H1 (cell line): ENCODE data around the gene DSCAM. TPM values are rescaled to one million over a fixed set of nuclear protein-coding genes. Genes with fewer than 3 reads are reported as not detected.

ENCODE experiments used
- CTCF ChIA-PET: fragments of 300-600 bp; sonication (Branson Sonifier 250); formaldehyde crosslinking; loops from one replicate; lab custom pipeline; 2021; ENCODE audit not compliant: partially characterized antibody; lab: Charles Lee
- POLR2A ChIA-PET: fragments of 300-600 bp; sonication (Branson Sonifier 250); formaldehyde crosslinking; loops from one replicate; lab custom pipeline; 2021; ENCODE audit warnings: inconsistent platforms; ENCODE audit not compliant: partially characterized antibody; lab: Charles Lee
- DNase-seq, 2 experiments: peaks; one replicate each; pipeline versions ENCODE4 v3.0.0 to v3.0.0-alpha.2; 2010 to 2022; ENCODE audit warnings: low spot score in 2 of 2, low read depth in 1 of 2, mixed read lengths in 1 of 2
- FAIRE-seq: peaks from 2 replicates; lab custom pipeline; 2011; peaks lifted over from hg19 to GRCh38; lab: Jason Lieb, UNC
- H2AFZ ChIP-seq: 2 replicates; pipeline ENCODE4 v1.8.1; 2012; ENCODE audit warnings: low read length, inconsistent platforms
- H2AK5ac ChIP-seq: 2 replicates; pipeline ENCODE4 v1.6.1; 2013; ENCODE audit warnings: low read depth, low read length
- H2BK120ac ChIP-seq: replicated peaks from 2 replicates; pipeline ENCODE3; 2013; ENCODE audit warnings: low read depth, low read length, inconsistent platforms
- H2BK12ac ChIP-seq: 2 replicates; pipeline ENCODE4 v1.6.1; 2013; ENCODE audit warnings: low read depth, low read length
- H2BK15ac ChIP-seq: 2 replicates; pipeline ENCODE4 v1.6.1; 2013; ENCODE audit warnings: low read length
- H2BK20ac ChIP-seq: 2 replicates; pipeline ENCODE4 v1.6.1; 2013; ENCODE audit warnings: low read length
- H2BK5ac ChIP-seq: 2 replicates; pipeline ENCODE4 v1.6.1; 2013; ENCODE audit warnings: low read depth, low read length
- H3K14ac ChIP-seq: 2 replicates; pipeline ENCODE4 v1.6.1; 2013; ENCODE audit warnings: inconsistent platforms; ENCODE audit not compliant: insufficient read length
- H3K18ac ChIP-seq: 2 replicates; pipeline ENCODE4 v1.6.1; 2013; ENCODE audit warnings: low read length; ENCODE audit errors: extremely low read depth
- H3K23ac ChIP-seq: 2 replicates; pipeline ENCODE4 v1.6.1; 2013; ENCODE audit warnings: inconsistent platforms; ENCODE audit not compliant: insufficient read length
- H3K23me2 ChIP-seq: 2 replicates; pipeline ENCODE4 v1.6.1; 2013; ENCODE audit warnings: low read depth, low read length
- H3K27ac ChIP-seq: 2 replicates; pipeline ENCODE4 v1.6.1; 2011; ENCODE audit warnings: low read depth, low read length, inconsistent platforms
- H3K27me3 ChIP-seq, 4 experiments: replicated peaks in 1 of 4; 1 replicate in 1 of 4; 2 replicates in 3 of 4; pipeline versions ENCODE4 v1.6.1 to v1.8.1; 2011 to 2013; ENCODE audit warnings: low read length in 3 of 4, mild to moderate bottlenecking in 3 of 4, inconsistent platforms in 2 of 4, mixed read lengths in 2 of 4, moderate library complexity in 1 of 4; ENCODE audit not compliant: control insufficient read depth in 3 of 4, insufficient read depth in 3 of 4; ENCODE audit errors: extremely low read depth in 1 of 4
- H3K36me3 ChIP-seq, 4 experiments: 2 replicates each; pipeline versions ENCODE4 v1.6.1 to v1.8.1; 2011 to 2013; ENCODE audit warnings: mild to moderate bottlenecking in 4 of 4, low read length in 3 of 4, moderate library complexity in 2 of 4, control low read depth in 1 of 4, inconsistent platforms in 1 of 4; ENCODE audit not compliant: insufficient read depth in 4 of 4, control insufficient read depth in 2 of 4
- H3K4ac ChIP-seq: replicated peaks from 2 replicates; pipeline ENCODE3; 2013; ENCODE audit warnings: low read length, low read depth, mixed read lengths, inconsistent platforms; ENCODE audit not compliant: insufficient read length
- H3K4me1 ChIP-seq, 4 experiments: replicated peaks in 1 of 4; 1 replicate in 1 of 4; 2 replicates in 3 of 4; pipeline versions ENCODE4 v1.6.1 to v1.8.1; 2011 to 2013; ENCODE audit warnings: low read length in 3 of 4, inconsistent platforms in 2 of 4, mixed read lengths in 1 of 4; ENCODE audit not compliant: insufficient read depth in 4 of 4, control insufficient read depth in 3 of 4
- H3K4me2 ChIP-seq, 2 experiments: 2 replicates each; pipeline versions ENCODE4 v1.6.1 to v1.8.1; 2011 to 2013; ENCODE audit warnings: low read depth in 2 of 2, low read length in 2 of 2, control low read depth in 1 of 2, inconsistent platforms in 1 of 2, mild to moderate bottlenecking in 1 of 2; ENCODE audit not compliant: insufficient read depth in 1 of 2
- H3K4me3 ChIP-seq, 4 experiments: fragments of 200-600, 300-600 bp in 1 of 4; sonication (generic), shearing (Covaris generic), sonication (Bioruptor Twin) in 1 of 4; 2 replicates each; pipeline versions ENCODE4 v1.5.1 to v1.8.1; 2011 to 2016; ENCODE audit warnings: low read length in 4 of 4, low read depth in 3 of 4, control low read depth in 2 of 4, inconsistent platforms in 2 of 4, mild to moderate bottlenecking in 2 of 4, mixed read lengths in 1 of 4, moderate library complexity in 1 of 4; ENCODE audit not compliant: insufficient read depth in 2 of 4; ENCODE audit errors: extremely low read depth in 1 of 4
- H3K56ac ChIP-seq: replicated peaks from 2 replicates; pipeline ENCODE3; 2013; ENCODE audit warnings: low read depth, mild to moderate bottlenecking, mixed read lengths, low read length, inconsistent platforms; ENCODE audit not compliant: insufficient read length
- H3K79me1 ChIP-seq: 2 replicates; pipeline ENCODE4 v1.6.1; 2013; ENCODE audit warnings: low read depth, low read length, control low read depth
- H3K79me2 ChIP-seq, 2 experiments: 2 replicates each; pipeline versions ENCODE4 v1.6.1 to v1.8.1; 2012 to 2013; ENCODE audit warnings: low read length in 2 of 2, mild to moderate bottlenecking in 2 of 2, inconsistent platforms in 1 of 2; ENCODE audit not compliant: insufficient read depth in 2 of 2, control insufficient read depth in 1 of 2
- H3K9ac ChIP-seq, 4 experiments: replicated peaks in 1 of 4; 1 replicate in 1 of 4; 2 replicates in 3 of 4; pipeline versions ENCODE4 v1.6.1 to v1.8.1; 2011 to 2013; ENCODE audit warnings: low read depth in 3 of 4, low read length in 3 of 4, control low read depth in 2 of 4, mild to moderate bottlenecking in 2 of 4, moderate library complexity in 2 of 4, inconsistent platforms in 1 of 4; ENCODE audit errors: extremely low read depth in 1 of 4
- H3K9me3 ChIP-seq, 2 experiments: 2 replicates each; pipeline versions ENCODE4 v1.6.1 to v1.8.1; 2012 to 2013; ENCODE audit warnings: mild to moderate bottlenecking in 2 of 2, moderate library complexity in 2 of 2, control low read depth in 1 of 2, inconsistent platforms in 1 of 2, low read depth in 1 of 2, low read length in 1 of 2, mixed read lengths in 1 of 2; ENCODE audit not compliant: insufficient read depth in 2 of 2
- H4K20me1 ChIP-seq, 2 experiments: replicated peaks in 1 of 2; 2 replicates each; pipeline versions ENCODE3 to v1.8.1; 2011 to 2013; ENCODE audit warnings: inconsistent platforms in 2 of 2, low read length in 2 of 2, mild to moderate bottlenecking in 1 of 2; ENCODE audit not compliant: insufficient read depth in 2 of 2, control insufficient read depth in 1 of 2
- H4K5ac ChIP-seq: 2 replicates; pipeline ENCODE4 v1.6.1; 2013; ENCODE audit warnings: low read length, low read depth, mixed read lengths, inconsistent platforms; ENCODE audit not compliant: insufficient read length
- H4K8ac ChIP-seq: 2 replicates; pipeline ENCODE4 v1.8.0; 2013; ENCODE audit warnings: mild to moderate bottlenecking, moderate library complexity, low read length, inconsistent platforms; ENCODE audit not compliant: insufficient read depth; ENCODE audit errors: extremely low read depth
- H4K91ac ChIP-seq: replicated peaks from 2 replicates; pipeline ENCODE3; 2013; ENCODE audit warnings: low read length, mixed read lengths, inconsistent platforms; ENCODE audit not compliant: insufficient read length
- ASH2L ChIP-seq: fragments of 200-600, 300-600 bp; sonication (generic); IDR thresholded peaks from one replicate; pipeline ENCODE4 v1.7.1; 2017; ENCODE audit warnings: low read length
- CHD1 ChIP-seq: IDR thresholded peaks from 2 replicates; pipeline ENCODE4 v1.6.1; 2012; ENCODE audit warnings: low read depth, low read length, improper control_type of control experiment
- EZH2 ChIP-seq: fragments of 200-600 bp; sonication (generic); IDR thresholded peaks from 2 replicates; pipeline ENCODE4 v1.7.1; 2012; ENCODE audit warnings: low read depth, mild to moderate bottlenecking, moderate library complexity, low read length, inconsistent platforms; ENCODE audit not compliant: severe bottlenecking
- HDAC2 ChIP-seq, 2 experiments: fragments of 300-600 bp in 1 of 2; sonication (generic) in 1 of 2; IDR thresholded peaks; 2 replicates each; pipeline ENCODE4 v1.6.1; 2011 to 2012; ENCODE audit warnings: low read depth in 2 of 2, low read length in 2 of 2, mild to moderate bottlenecking in 2 of 2, moderate library complexity in 2 of 2, borderline replicate concordance in 1 of 2, inconsistent platforms in 1 of 2
- JUND ChIP-seq: IDR thresholded peaks from 2 replicates; pipeline ENCODE4 v1.6.1; 2011; ENCODE audit warnings: mild to moderate bottlenecking, improper control_type of control experiment, low read length
- KDM4A ChIP-seq: IDR thresholded peaks from one replicate; pipeline ENCODE4 v1.7.1; 2012; ENCODE audit warnings: low read depth, mild to moderate bottlenecking, moderate library complexity, low read length, inconsistent platforms; ENCODE audit not compliant: severe bottlenecking
- MAFK ChIP-seq: IDR thresholded peaks from 2 replicates; pipeline ENCODE4 v1.6.1; 2012; ENCODE audit warnings: low read depth, mild to moderate bottlenecking, improper control_type of control experiment, low read length
- PHF8 ChIP-seq: fragments of 200-600 bp; sonication (generic); conservative IDR thresholded peaks from 2 replicates; pipeline ENCODE4 v1.7.1; 2012; ENCODE audit warnings: low read depth, mild to moderate bottlenecking, inconsistent platforms, low read length, moderate library complexity
- RAD21 ChIP-seq, 2 experiments: IDR thresholded peaks in 1 of 2; conservative IDR thresholded peaks in 1 of 2; 2 replicates each; pipeline ENCODE4 v1.6.1; 2011; ENCODE audit warnings: low read depth in 2 of 2, low read length in 2 of 2, improper control_type of control experiment in 1 of 2, inconsistent platforms in 1 of 2, mild to moderate bottlenecking in 1 of 2, moderate library complexity in 1 of 2
- RXRA ChIP-seq: IDR thresholded peaks from 2 replicates; pipeline ENCODE4 v1.6.1; 2011; ENCODE audit warnings: low read depth, mild to moderate bottlenecking, low read length, moderate library complexity; ENCODE audit not compliant: insufficient read depth
- SAP30 ChIP-seq: fragments of 300-600 bp; sonication (generic); IDR thresholded peaks from 2 replicates; pipeline ENCODE4 v1.7.1; 2012; ENCODE audit warnings: low read length, moderate library complexity, mild to moderate bottlenecking, inconsistent platforms; ENCODE audit not compliant: insufficient read depth, insufficient replicate concordance
- SIN3A ChIP-seq, 2 experiments: IDR thresholded peaks in 1 of 2; conservative IDR thresholded peaks in 1 of 2; 2 replicates each; pipeline ENCODE4 v1.6.1; 2011 to 2012; ENCODE audit warnings: low read length in 2 of 2, improper control_type of control experiment in 1 of 2, low read depth in 1 of 2, mild to moderate bottlenecking in 1 of 2
- SP2 ChIP-seq: IDR thresholded peaks from 2 replicates; pipeline ENCODE4 v1.6.1; 2012; ENCODE audit warnings: mild to moderate bottlenecking, low read length, inconsistent platforms
- WGBS, 2 experiments: shearing (Covaris generic) in 1 of 2; methylation state at CpG; one replicate each; pipeline versions ENCODE4 v1.1.6 to v1.1.7; 2013 to 2015; ENCODE audit warnings: low lambda C conversion rate in 2 of 2, mixed read lengths in 2 of 2, inconsistent platforms in 1 of 2, low coverage in 1 of 2, missing lambda C conversion rate in 1 of 2; ENCODE audit not compliant: insufficient replicate concordance in 2 of 2, insufficient coverage in 1 of 2, insufficient read length in 1 of 2; ENCODE audit errors: extremely low coverage in 1 of 2, missing lambda C conversion rate in 1 of 2; 5-methylcytosine and 5-hydroxymethylcytosine counted together
- polyA plus RNA-seq, 7 experiments: library from polyadenylated mRNA; depleted of rRNA in 3 of 7; stranded (reverse) in 5 of 7; unstranded in 2 of 7; fragments of >200 nt in 5 of 7; fragments of 200-250 nt in 2 of 7; gene quantifications; 1 replicate in 5 of 7; 2 replicates in 1 of 7; 4 replicates in 1 of 7; pipeline versions ENCODE4 v1.2.1 to v1.2.3, GENCODE V29; 2011 to 2013; ENCODE audit warnings: missing spikeins in 2 of 7, mixed read lengths in 2 of 7
- total RNA-seq: library from RNA; stranded (reverse); fragmentation: NEBNext Ultra II Directional; extraction: Animal tissue kit (Norgen Biotek cat#: 25700); gene quantifications from 2 replicates; pipeline ENCODE4 v1.2.1, GENCODE V29; 2021

The DSCAM gene
- total and polyA plus RNA-seq, 2 of the 8 experiments (the other 6 are each of a cell fraction or from before 2014, with no cell fraction given), result 0.02 to 0.15 TPM

DNA sequence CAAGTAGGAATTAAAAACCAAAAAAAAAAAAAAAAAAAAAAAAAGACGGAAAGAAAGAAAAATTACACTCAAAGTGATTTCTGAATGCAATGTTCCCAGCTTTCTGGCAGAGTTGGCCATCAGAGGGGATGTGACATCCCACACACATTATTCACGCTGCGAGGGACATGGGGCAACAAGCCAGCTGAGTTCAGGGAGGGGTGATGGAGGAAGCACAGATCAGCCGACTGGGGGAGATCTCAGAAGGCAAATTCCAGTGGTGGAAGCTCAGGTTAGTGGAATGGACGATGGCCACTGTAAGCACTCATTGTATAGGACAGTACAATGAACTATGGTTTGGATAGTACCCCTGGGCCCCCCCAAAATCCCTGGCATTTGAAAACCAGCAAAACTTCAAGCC lies 667.8 kb downstream of the DSCAM start:
- no peak overlapping the region for H3K27ac ChIP-seq
- H3K4me2 ChIP-seq, result no peak overlapping the region
- H2BK120ac ChIP-seq, result no peak overlapping the region
- H3K4ac ChIP-seq, result no peak overlapping the region
- no peak for FAIRE-seq
- H4K20me1 ChIP-seq, result no peaks in the 10 kb centered on the region
- no peak overlapping the region for H4K8ac ChIP-seq
- H3K18ac ChIP-seq, result no peak overlapping the region
- no peaks in the 10 kb centered on the region for H3K79me2 ChIP-seq
- H2AK5ac ChIP-seq, result no peak overlapping the region
- H2BK20ac ChIP-seq, result no peak overlapping the region
- H3K36me3 ChIP-seq, result no peaks in the 10 kb centered on the region
- no peak overlapping the region for H2BK12ac ChIP-seq
- no peak overlapping the region for H3K56ac ChIP-seq
- no peak overlapping the region for H2BK15ac ChIP-seq
- no peak overlapping the region for H3K23ac ChIP-seq
- no peaks in the 10 kb centered on the region for H3K79me1 ChIP-seq
- no peak overlapping the region for H2BK5ac ChIP-seq
- POLR2A ChIA-PET, result no interaction called here
- no peak overlapping the region for H3K9ac ChIP-seq
- no peak overlapping the region for H3K4me3 ChIP-seq
- DNase-seq, result no peak
- H2AFZ ChIP-seq, result no peak overlapping the region
- H3K23me2 ChIP-seq, result no peaks in the 10 kb centered on the region
- CTCF ChIA-PET, result interaction anchor here (0.7 to 0.9 kb wide), 2 partner anchors 11 to 35 kb away, joined by 3 read pairs; no protein-coding TSS in a partner anchor
- H3K14ac ChIP-seq, result no peak overlapping the region
- H4K91ac ChIP-seq, result no peak overlapping the region
- WGBS, 2 experiments, result 92% methylated on average over 4 of the region's 5 CpGs; no CpG with 5 or more reads in 1 of the 2 experiments
- H4K5ac ChIP-seq, result no peak overlapping the region
- H3K27me3 ChIP-seq, result no peaks in the 10 kb centered on the region
- H3K9me3 ChIP-seq, result peaks cover 3 to 10% of the 10 kb centered on the region in 2 experiments; a peak in 3 of 4 replicates
- H3K4me1 ChIP-seq, result no peaks in the 10 kb centered on the region
- TF ChIP-seq ASH2L, result no peak
- no peak for TF ChIP-seq SP2
- TF ChIP-seq SIN3A (conservative IDR thresholded peaks at IDR 0.05 in 1 of 2, IDR thresholded peaks at IDR 0.05 in 1 of 2; ENCODE audit: low read depth in 1 of 2, low read length in 2 of 2), result no peak
- TF ChIP-seq RXRA, result no peak
- no peak for TF ChIP-seq HDAC2 (IDR thresholded peaks at IDR 0.05; ENCODE audit: borderline replicate concordance in 1 of 2, low read depth in 2 of 2, low read length in 2 of 2)
- no peak for TF ChIP-seq CHD1
- TF ChIP-seq JUND, result no peak
- no peak for TF ChIP-seq PHF8
- TF ChIP-seq SAP30, result no peak
- TF ChIP-seq EZH2, result no peak
- no peak for TF ChIP-seq MAFK
- no peak for TF ChIP-seq RAD21 (IDR thresholded peaks at IDR 0.05 in 1 of 2, conservative IDR thresholded peaks at IDR 0.05 in 1 of 2; ENCODE audit: low read depth in 2 of 2, low read length in 2 of 2)
- TF ChIP-seq KDM4A, result no peak
